NCI-H1048 (cell line): Measurements from ENCODE around the gene CYP27B1.

ENCODE experiments used
- DNase-seq: peaks from one replicate; lab custom pipeline; 2025; lab: John Stamatoyannopoulos, UW

The CYP27B1 gene

GRCh38 chr12:57765698-57766463 is 997 bp downstream of the CYP27B1 start:
- no peak for DNase-seq

GRCh38 chr12:57765003-57765697 is 1.7 kb downstream of the CYP27B1 start:
- no peak for DNase-seq

DNA sequence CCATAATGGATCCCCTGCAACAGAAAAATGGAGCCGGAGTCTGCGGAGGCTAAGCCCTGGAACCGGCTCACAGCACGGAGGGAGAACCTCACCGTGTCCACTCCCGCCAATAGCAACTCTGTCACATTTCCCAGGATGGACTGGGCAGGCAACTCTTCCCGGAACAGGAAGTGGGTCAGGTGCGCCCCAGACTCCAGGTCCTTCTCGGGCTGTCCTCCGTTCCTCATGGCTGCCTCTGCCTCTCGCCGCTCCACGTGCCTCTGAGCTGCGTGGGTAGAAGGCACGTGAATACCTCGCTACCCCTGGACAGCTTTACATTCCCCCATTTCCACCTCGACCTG is 2.2 kb downstream of the CYP27B1 start:
- DNase-seq, result no peak

DNA sequence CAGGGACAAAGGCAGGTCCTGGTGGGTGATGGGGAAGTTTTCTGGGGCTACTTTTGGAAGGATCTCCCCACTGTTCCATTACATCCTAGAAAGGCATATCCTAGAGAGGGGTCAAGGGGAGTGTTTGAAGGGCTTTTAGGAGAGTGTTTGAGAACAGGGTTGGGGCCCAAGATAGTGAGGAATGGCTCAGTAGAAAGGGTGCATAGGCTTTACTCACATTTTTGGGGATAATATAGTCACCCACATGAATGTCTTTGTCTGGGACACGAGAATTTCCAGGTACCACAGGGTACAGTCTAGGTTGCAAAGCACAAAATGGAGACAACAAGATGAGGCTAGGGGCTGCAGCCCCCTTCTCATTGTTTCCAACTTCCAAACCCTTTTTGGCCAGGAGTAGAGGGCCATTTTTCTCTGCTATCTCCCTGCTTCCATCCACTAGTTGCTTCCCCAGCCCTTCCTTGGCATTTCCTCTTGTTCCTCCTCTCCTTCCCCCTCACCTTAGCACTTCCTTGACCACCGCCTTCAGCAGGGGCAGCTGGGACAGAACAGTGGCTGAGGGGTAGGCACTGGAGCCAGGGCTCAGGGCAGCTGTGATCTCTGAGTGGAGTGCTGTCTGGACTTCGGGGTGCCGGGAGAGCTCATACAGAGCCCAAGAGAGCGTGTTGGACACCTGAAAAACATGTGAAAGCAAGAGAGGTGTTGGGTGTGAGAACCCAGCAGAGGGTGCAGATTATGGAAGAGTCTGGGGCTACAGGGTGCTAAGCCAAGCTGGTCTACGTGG is 2.8 kb downstream of the CYP27B1 start:
- DNase-seq, result no peak

DNA sequence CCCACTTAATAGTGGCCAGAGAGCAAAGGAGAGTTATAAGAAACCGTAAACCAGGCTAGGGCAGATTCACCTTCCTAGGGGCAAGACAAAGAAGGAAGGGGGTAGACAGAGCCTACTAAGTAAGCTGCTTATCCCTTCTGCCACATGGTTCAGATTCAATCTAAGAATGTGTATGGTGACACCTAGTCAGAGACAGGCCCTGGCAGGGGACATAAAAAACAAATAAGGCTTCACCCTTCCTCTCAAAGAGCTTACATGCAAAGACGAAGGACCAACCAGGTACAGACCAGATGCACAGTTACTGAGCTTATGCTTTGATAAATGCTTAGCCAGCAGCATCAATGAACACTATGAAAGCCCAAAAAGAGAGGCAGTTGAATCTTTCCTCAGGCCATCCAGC is 4.4 kb downstream of the CYP27B1 start:
- no peak for DNase-seq

DNA sequence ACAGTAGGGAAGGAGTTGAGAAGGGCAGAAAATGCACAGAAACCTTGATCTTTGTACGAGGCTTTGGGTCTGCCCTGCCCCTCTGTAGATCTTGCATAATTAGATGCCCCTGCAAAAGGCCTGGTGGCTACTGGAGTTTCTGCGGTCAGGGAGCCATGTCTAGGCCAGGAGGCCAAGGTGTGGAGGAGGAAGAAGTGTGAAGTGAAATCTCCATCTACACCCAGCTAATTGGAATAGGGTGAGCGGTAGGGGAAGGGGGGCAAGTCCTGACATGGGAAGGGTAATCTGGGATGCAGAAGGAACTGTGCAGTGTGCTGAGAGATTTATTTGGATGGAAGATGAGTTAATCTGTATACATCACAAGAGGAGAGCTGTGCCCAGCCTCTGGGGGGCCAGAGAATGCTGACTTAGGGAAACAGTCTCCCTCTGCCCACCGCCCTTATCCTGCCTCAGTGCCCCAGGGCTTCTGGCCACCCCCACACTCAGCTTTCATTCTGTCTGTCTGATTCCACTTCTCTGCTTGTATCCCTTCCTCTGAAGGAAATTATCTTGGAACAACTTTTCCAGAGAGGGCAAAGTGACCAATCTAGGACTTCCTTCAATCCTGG is 5.4 kb downstream of the CYP27B1 start:
- no peak for DNase-seq

- no peak for DNase-seq
These were observed 6.4 kb downstream of the CYP27B1 start for GRCh38 chr12:57760347-57760982.

- no peak for DNase-seq
These were observed 7.4 kb downstream of the CYP27B1 start for GRCh38 chr12:57759360-57759980.

- DNase-seq, result no peak
These were observed 8.1 kb downstream of the CYP27B1 start for GRCh38 chr12:57758552-57759359.

DNA sequence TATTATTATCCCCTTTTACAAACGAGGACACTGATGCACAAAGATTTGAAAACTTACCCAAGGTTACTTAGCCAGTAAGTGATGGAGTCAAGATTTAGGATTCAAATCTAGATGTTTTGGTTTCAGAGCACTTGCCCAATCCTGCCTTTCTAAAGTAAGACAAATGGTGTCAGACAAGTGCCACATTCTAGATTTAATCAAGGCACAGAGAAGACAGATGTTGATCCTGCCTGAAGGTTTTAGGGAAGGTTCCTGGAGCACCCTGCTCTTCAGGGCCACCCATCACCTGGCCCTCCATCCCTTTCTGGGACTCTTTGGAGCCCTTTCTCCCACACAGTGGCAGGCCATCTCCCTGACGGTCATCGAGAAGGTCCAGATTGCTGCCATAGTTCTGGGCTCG is 9.1 kb downstream of the CYP27B1 start:
- DNase-seq, result no peak

DNA sequence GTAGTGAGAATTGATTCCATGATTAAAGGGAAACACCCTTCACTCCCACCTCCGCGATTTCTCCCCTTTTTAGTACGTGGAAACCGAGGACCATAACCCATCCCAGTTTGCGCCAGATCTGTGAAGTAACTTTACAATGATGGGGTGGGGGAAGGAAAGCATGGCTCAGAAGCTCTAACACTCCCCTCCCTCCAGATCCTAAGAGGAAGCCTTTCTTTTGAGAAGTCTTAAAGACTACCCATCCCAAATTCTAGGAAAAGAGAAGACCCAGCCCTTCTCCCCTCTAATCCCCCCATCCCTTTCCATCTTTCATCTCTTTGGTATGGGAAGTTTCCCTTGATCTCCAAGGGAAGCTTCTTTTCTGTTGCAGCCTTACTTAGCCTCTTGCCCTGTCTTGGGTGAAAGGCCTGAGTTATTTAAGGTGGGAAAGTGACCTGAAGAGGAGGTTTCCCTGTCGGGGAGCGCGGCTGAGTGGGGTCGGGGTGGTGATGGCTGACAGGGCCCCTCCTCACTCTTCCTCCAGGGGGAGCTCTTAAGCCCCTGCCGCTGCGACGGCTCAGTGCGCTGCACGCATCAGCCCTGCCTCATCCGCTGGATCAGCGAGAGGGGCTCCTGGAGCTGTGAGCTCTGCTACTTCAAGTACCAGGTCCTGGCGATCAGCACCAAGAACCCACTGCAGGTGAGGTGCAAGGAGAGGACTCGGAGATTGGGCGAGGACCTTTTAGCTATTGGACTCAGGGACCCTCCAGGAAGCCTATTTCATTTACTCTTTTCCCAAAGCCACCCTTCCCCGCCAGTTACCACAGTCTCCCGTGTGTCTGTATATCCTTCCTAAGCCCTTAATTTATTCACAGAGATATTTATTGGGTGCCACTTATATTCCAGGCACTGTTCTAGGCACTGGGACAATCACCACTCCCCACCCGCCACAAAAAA is 10.2 kb downstream of the CYP27B1 start:
- DNase-seq, result peak; percentile 22

DNA sequence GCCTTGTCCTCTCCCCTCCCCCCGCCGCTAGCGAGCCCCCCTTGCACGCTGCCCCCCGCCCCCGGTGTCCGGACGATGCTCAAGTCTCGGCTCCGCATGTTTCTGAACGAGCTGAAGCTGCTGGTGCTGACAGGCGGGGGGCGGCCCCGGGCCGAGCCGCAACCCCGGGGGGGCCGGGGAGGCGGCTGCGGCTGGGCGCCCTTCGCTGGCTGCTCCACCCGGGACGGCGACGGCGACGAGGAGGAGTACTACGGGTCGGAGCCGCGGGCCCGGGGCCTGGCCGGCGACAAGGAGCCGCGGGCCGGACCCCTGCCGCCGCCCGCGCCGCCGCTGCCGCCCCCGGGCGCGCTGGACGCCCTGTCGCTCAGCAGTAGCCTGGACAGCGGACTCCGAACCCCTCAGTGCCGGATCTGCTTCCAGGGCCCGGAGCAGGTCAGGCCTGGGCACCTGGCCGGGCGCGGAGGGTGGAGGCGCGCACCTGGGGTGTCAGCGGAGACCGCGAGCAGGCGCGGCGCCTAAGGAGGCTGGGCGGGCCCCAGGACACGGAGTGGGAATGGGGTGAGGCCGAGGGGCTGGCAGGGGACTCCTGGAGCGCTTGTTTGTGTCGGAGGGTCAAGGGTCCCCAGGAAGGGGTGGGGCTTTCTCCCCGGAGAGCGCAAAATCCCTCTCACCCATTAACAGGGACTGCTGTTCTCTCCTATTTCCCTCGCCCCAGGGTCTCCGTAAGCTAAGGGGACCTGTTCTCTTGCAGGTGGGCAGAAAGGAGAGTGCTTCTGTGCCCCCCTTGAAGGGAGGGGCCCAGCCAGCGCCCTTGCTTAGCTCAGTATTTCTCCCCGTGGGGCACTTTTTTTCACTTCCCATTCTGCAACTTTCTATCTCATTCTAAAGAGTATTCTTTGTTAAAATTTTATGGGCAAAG is 11.2 kb downstream of the CYP27B1 start:
- DNase-seq, result no peak

- no peak for DNase-seq
These were observed 11.8 kb downstream of the CYP27B1 start for GRCh38 chr12:57755194-57755453.

GRCh38 chr12:57754411-57755193 is 12.3 kb downstream of the CYP27B1 start, which contains the start of gene MARCHF9:
Gene MARCHF9, plus strand, starts transcription at chr12:57755103. Its CDS starts 426 bp downstream, at chr12:57755529.
- DNase-seq, result peak; percentile 31

DNA sequence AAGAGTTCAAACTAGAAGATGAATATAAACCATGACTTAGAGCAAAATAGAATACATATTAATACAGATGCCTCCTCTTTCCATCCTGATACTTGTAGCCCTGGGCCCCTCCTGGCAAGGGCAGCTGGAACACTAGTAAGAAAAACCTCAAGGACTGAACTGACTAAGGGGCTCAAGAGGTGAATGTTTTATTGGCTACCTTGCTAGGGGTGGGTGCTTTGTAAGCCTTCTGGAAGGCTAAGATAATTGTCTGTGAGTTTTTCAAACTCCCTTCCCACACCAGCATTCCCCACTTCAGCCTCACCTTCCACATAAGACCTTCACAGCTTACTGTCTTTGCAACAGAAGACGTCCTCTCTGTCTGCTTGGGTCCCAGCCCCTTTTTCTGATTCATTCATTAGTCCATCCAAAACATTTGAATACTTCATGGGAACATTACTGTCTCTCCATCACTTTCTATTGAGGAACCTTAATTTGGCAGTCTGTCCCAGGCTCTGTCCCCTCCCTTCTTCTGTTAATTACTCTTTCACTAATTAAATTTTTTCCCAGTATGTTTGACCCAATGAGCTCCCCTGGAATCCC is 13.0 kb downstream of the CYP27B1 start:
- no peak for DNase-seq

- DNase-seq, result no peak
These were observed 14.2 kb downstream of the CYP27B1 start for GRCh38 chr12:57752668-57753000.
